GM21723 (cell line): Measurements from ENCODE around the gene CCT2.

Experiments
- ATAC-seq: cut with Tn5 transposase; IDR thresholded peaks from one replicate; pipeline ENCODE4 v1.9.1; 2021; ENCODE audit warnings: mild to moderate bottlenecking, moderate library complexity; ENCODE audit not compliant: unreplicated experiment

Gene CCT2

GRCh38 chr12:69639400-69640016 lies 54.2 kb downstream of the CCT2 start:
- ATAC-seq: peak; percentile 85

DNA sequence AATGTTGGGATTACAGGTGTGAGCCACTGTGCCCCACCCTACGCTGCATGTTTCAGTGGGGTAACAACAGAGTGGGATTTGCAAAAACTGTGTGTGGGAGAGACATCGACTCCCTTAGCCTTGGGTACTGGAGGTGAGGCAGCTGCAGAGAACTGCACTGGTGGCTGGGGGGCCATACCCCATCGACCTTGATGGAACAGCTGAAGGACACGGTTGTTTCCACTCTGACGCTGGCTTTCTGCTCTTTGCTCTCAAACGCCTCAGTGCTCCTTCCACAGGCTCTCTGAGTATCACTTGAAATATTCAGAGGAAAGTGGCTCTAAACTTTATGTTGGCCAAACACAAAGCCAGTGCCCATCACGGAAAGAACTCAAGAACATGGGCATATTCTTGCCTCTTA lies 56.3 kb downstream of the CCT2 start:
- no peak for ATAC-seq

- no peak for ATAC-seq
Observed at GRCh38 chr12:69642531-69642930, 57.3 kb downstream of the CCT2 start.

- no peak for ATAC-seq
Observed at GRCh38 chr12:69644511-69644910, 59.3 kb downstream of the CCT2 start.

- ATAC-seq: no peak
Observed at GRCh38 chr12:69645031-69645430, 59.8 kb downstream of the CCT2 start.

DNA sequence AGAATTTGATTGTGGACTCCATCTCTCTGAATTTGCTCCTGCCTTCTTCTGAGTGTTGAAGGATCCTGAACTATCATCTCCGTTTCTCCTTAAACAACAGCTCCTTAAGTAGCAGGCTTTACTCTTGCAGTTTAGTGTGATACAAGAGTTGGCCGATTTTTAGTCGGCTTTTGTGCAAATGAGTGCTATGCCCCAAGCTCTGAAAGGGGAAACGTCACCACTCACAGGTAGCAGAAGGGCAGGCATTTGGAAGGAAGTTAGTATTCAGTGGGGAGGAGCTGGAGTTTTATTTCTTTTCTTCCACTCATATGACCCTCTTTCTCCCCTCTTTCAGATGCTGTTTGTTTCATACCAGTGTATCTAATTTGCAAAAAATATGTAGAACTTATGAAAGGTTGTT lies 61.9 kb downstream of the CCT2 start:
- no peak for ATAC-seq

- no peak for ATAC-seq
Observed at GRCh38 chr12:69648476-69648875, 63.2 kb downstream of the CCT2 start.

DNA sequence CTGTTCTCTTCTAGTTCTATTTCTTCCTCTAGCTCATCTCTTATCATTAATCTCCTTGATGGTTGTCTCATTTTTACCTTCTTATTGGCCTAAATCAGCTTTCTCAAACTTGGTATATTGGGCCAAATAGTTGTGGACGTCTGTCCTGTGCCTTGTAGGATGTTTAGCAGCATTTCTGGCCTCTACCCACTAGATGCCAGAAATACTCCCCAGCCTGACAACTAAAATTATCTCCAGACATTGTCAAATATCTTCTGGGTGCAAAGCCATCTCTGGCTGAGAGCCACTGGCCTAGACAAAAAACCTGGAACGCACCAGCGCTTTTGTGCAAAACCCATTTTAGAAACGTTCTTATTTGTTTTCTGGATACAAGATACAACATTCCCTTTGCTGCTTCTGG lies 64.3 kb downstream of the CCT2 start:
- no peak for ATAC-seq
